Measurements from ENCODE around the gene JPH3. TPM values are rescaled to one million over a fixed set of nuclear protein-coding genes. Genes with fewer than 3 reads are reported as not detected.

JPH3 gene
- polyA plus RNA-seq, 3 donors, result not detected

- no peaks in the 10 kb centered on the region for H3K36me3 ChIP-seq (replicated peaks in 1 of 2; ENCODE audit: control insufficient read depth in 1 of 2, insufficient read depth in 2 of 2, low read length in 2 of 2)
- H3K9me3 Mint-ChIP-seq, result no peaks in the 10 kb centered on the region
- no peaks in the 10 kb centered on the region for H3K27me3 ChIP-seq (ENCODE audit: control insufficient read depth in 2 of 2, insufficient read depth in 2 of 2, low read length in 2 of 2)
- H3K27ac Mint-ChIP-seq, result no peak overlapping the region
- peaks cover 7 to 16% of the 10 kb centered on the region in 2 donors for H3K4me1 ChIP-seq (ENCODE audit: control insufficient read depth in 1 of 2, insufficient read depth in 2 of 2, low read length in 2 of 2)
- no peaks in the 10 kb centered on the region for H3K9me3 ChIP-seq (replicated peaks in 1 of 2; ENCODE audit: control insufficient read depth in 1 of 2, insufficient read depth in 1 of 2, low read length in 2 of 2)
- no peak overlapping the region for H3K4me3 ChIP-seq (replicated peaks in 1 of 3; ENCODE audit: low read depth in 2 of 3, low read length in 3 of 3)
- H3K79me2 ChIP-seq (ENCODE audit: insufficient read depth, low read length), result no peaks in the 10 kb centered on the region
- intact Hi-C loops (cut with micrococcal nuclease), result no loop called here
- H3K4me1 Mint-ChIP-seq, result peaks cover 20% of the 10 kb centered on the region
- WGBS (ENCODE audit: insufficient coverage), result 89% methylated on average over 3 of the region's 5 CpGs
- no peak overlapping the region for H3K27ac ChIP-seq (ENCODE audit: low read depth in 1 of 2, low read length in 2 of 2)
- H3K4me2 ChIP-seq (replicated peaks; ENCODE audit: extremely low read depth, low read length, poor library complexity, severe bottlenecking), result no peak overlapping the region
- H4K20me1 ChIP-seq (ENCODE audit: insufficient read depth, low read length), result no peaks in the 10 kb centered on the region
- no peak overlapping the region for H3K9ac ChIP-seq (ENCODE audit: insufficient read depth, low read length, poor library complexity, severe bottlenecking)
- no peak overlapping the region for H2AFZ ChIP-seq (ENCODE audit: insufficient read depth, low read depth, low read length, poor library complexity, severe bottlenecking)
- no peak for DNase-seq
- no peaks in the 10 kb centered on the region for H3K36me3 Mint-ChIP-seq
- no peak overlapping the region for H3K4me3 Mint-ChIP-seq
- TF ChIP-seq, protein P1, sequence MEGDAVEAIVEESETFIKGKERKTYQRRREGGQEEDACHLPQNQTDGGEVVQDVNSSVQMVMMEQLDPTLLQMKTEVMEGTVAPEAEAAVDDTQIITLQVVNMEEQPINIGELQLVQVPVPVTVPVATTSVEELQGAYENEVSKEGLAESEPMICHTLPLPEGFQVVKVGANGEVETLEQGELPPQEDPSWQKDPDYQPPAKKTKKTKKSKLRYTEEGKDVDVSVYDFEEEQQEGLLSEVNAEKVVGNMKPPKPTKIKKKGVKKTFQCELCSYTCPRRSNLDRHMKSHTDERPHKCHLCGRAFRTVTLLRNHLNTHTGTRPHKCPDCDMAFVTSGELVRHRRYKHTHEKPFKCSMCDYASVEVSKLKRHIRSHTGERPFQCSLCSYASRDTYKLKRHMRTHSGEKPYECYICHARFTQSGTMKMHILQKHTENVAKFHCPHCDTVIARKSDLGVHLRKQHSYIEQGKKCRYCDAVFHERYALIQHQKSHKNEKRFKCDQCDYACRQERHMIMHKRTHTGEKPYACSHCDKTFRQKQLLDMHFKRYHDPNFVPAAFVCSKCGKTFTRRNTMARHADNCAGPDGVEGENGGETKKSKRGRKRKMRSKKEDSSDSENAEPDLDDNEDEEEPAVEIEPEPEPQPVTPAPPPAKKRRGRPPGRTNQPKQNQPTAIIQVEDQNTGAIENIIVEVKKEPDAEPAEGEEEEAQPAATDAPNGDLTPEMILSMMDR (IDR thresholded peaks at IDR 0.05), result no peak
- peaks cover 0 to 5% (median 3%) of the 10 kb centered on the region in 3 donors for H3K27me3 Mint-ChIP-seq (ENCODE audit: low read depth in 3 of 3)
These were observed 75.5 kb downstream of the JPH3 start for GRCh38 chr16:87677830-87678229.

GRCh38 chr16:87678618-87679017 lies 76.3 kb downstream of the JPH3 start:
- TF ChIP-seq, protein P1 (IDR thresholded peaks at IDR 0.05), result no peak
- peak overlapping the region in 2 of 7 donors; percentile 11 to 62 for H3K27ac Mint-ChIP-seq
- no peaks in the 10 kb centered on the region for H3K27me3 ChIP-seq (ENCODE audit: control insufficient read depth in 2 of 2, insufficient read depth in 2 of 2, low read length in 2 of 2)
- no peak overlapping the region for H3K4me3 ChIP-seq (replicated peaks in 1 of 3; ENCODE audit: low read depth in 2 of 3, low read length in 3 of 3)
- H3K4me2 ChIP-seq (replicated peaks; ENCODE audit: extremely low read depth, low read length, poor library complexity, severe bottlenecking), result no peak overlapping the region
- no peak overlapping the region for H3K27ac ChIP-seq (ENCODE audit: low read depth in 1 of 2, low read length in 2 of 2)
- 81% methylated on average over 10 of the region's 14 CpGs for WGBS (ENCODE audit: insufficient coverage)
- no peaks in the 10 kb centered on the region for H3K36me3 ChIP-seq (replicated peaks in 1 of 2; ENCODE audit: control insufficient read depth in 1 of 2, insufficient read depth in 2 of 2, low read length in 2 of 2)
- no peak for DNase-seq
- H3K4me1 ChIP-seq (ENCODE audit: control insufficient read depth in 1 of 2, insufficient read depth in 2 of 2, low read length in 2 of 2), result peaks cover 7 to 16% of the 10 kb centered on the region in 2 donors
- no peaks in the 10 kb centered on the region for H3K9me3 Mint-ChIP-seq
- no peaks in the 10 kb centered on the region for H4K20me1 ChIP-seq (ENCODE audit: insufficient read depth, low read length)
- no peak overlapping the region for H3K9ac ChIP-seq (ENCODE audit: insufficient read depth, low read length, poor library complexity, severe bottlenecking)
- no peak overlapping the region for H2AFZ ChIP-seq (ENCODE audit: insufficient read depth, low read depth, low read length, poor library complexity, severe bottlenecking)
- no peaks in the 10 kb centered on the region for H3K9me3 ChIP-seq (replicated peaks in 1 of 2; ENCODE audit: control insufficient read depth in 1 of 2, insufficient read depth in 1 of 2, low read length in 2 of 2)
- H3K4me3 Mint-ChIP-seq, result no peak overlapping the region
- H3K27me3 Mint-ChIP-seq (ENCODE audit: low read depth in 3 of 3), result peaks cover 0 to 3% (median 3%) of the 10 kb centered on the region in 3 donors
- intact Hi-C loops (cut with micrococcal nuclease), result no loop called here
- H3K79me2 ChIP-seq (ENCODE audit: insufficient read depth, low read length), result no peaks in the 10 kb centered on the region
- no peaks in the 10 kb centered on the region for H3K36me3 Mint-ChIP-seq
- H3K4me1 Mint-ChIP-seq, result peaks cover 20% of the 10 kb centered on the region
